Calu3 (cell line): ENCODE data around the gene C6orf163. TPM values are rescaled to one million over a fixed set of nuclear protein-coding genes. Genes with fewer than 3 reads are reported as not detected.

Experiments
- BruUV-seq: library from RNA; stranded (reverse); fragments of 400-500 nt; replicated peaks from 2 replicates; lab custom pipeline; 2021; lab: Mats Ljungman, UMichigan
- CTCF ChIA-PET: fragments of 300-600 bp; sonication (Branson Sonifier 250); formaldehyde crosslinking; loops from one replicate; lab custom pipeline; 2022; ENCODE audit warnings: antibody characterized with exemption; lab: Charles Lee
- DNase-seq: peaks from one replicate; pipeline ENCODE4 v3.0.0; 2022
- H3K27ac Mint-ChIP-seq: one replicate; pipeline ENCODE4 v1.8.0; 2022; ENCODE audit warnings: mixed read lengths; ENCODE audit not compliant: unreplicated experiment
- H3K27me3 Mint-ChIP-seq: one replicate; pipeline ENCODE4 v1.8.0; 2022; ENCODE audit warnings: mixed read lengths; ENCODE audit not compliant: unreplicated experiment
- H3K36me3 Mint-ChIP-seq: one replicate; pipeline ENCODE4 v1.8.0; 2022; ENCODE audit warnings: mild to moderate bottlenecking, moderate library complexity, mixed read lengths; ENCODE audit not compliant: insufficient read depth, unreplicated experiment
- H3K4me1 Mint-ChIP-seq: one replicate; pipeline ENCODE4 v1.8.0; 2022; ENCODE audit warnings: mild to moderate bottlenecking, low read depth, mixed read lengths; ENCODE audit not compliant: unreplicated experiment
- H3K4me3 Mint-ChIP-seq: one replicate; pipeline ENCODE4 v1.8.0; 2022; ENCODE audit warnings: mild to moderate bottlenecking, low read depth, moderate library complexity, mixed read lengths; ENCODE audit not compliant: unreplicated experiment
- H3K9me3 Mint-ChIP-seq: one replicate; pipeline ENCODE4 v1.8.0; 2022; ENCODE audit warnings: low read depth, mixed read lengths; ENCODE audit not compliant: unreplicated experiment
- intact Hi-C: fragments of 100-400 bp; cut with micrococcal nuclease; formaldehyde crosslinking; loops from one replicate; pipeline ENCODE4 v1.10.0; 2022; ENCODE audit not compliant: unreplicated experiment
- total RNA-seq: library from RNA; stranded (reverse); gene quantifications from 2 replicates; pipeline ENCODE4 v1.2.3, GENCODE V29; 2022
- TF ChIP-seq, protein P1 (sequence below): fragments of 200-600 bp; IDR thresholded peaks from one replicate; pipeline ENCODE4 v1.8.0; 2022; ENCODE audit warnings: antibody characterized with exemption; ENCODE audit not compliant: unreplicated experiment

The C6orf163 gene
- total RNA-seq, 1 experiment from 2014 or later, result 5.9 TPM

DNA sequence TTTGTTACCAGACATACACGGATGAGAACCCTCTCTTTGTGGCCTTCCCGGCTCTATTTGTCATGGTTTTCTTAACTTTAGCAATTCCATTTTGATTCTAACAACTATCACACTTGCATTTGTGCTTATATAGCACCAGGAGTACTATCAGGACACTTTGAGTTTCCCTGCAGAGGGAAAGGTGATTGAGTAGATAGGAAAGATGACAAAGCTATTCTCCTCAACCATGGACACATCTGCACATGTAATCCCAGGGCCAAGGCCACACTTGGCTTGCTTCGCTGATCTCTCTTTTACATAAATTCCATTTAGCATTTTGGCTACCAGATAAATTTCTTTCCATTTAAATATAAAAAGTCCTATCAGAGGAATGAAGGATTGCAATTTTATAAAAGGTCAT lies 39.8 kb downstream of the C6orf163 start:
- Mint-ChIP-seq H3K4me3 (no peak overlapping the region), H3K27ac (no peak overlapping the region), H3K4me1 (no peaks in the 10 kb centered on the region), H3K9me3 (no peaks in the 10 kb centered on the region), H3K36me3 (no peaks in the 10 kb centered on the region), H3K27me3 (no peaks in the 10 kb centered on the region)
- CTCF ChIA-PET, result no interaction called here
- TF ChIP-seq, protein P1, sequence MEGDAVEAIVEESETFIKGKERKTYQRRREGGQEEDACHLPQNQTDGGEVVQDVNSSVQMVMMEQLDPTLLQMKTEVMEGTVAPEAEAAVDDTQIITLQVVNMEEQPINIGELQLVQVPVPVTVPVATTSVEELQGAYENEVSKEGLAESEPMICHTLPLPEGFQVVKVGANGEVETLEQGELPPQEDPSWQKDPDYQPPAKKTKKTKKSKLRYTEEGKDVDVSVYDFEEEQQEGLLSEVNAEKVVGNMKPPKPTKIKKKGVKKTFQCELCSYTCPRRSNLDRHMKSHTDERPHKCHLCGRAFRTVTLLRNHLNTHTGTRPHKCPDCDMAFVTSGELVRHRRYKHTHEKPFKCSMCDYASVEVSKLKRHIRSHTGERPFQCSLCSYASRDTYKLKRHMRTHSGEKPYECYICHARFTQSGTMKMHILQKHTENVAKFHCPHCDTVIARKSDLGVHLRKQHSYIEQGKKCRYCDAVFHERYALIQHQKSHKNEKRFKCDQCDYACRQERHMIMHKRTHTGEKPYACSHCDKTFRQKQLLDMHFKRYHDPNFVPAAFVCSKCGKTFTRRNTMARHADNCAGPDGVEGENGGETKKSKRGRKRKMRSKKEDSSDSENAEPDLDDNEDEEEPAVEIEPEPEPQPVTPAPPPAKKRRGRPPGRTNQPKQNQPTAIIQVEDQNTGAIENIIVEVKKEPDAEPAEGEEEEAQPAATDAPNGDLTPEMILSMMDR, result no peak
- BruUV-seq, result no TSS peak
- no peak for DNase-seq
- intact Hi-C loops, result no loop called here

GRCh38 chr6:87391334-87391733 lies 46.7 kb downstream of the C6orf163 start:
- Mint-ChIP-seq H3K36me3 (no peaks in the 10 kb centered on the region), H3K9me3 (no peaks in the 10 kb centered on the region), H3K27me3 (no peaks in the 10 kb centered on the region), H3K4me1 (no peaks in the 10 kb centered on the region), H3K27ac (no peak overlapping the region), H3K4me3 (no peak overlapping the region)
- DNase-seq, result peak; percentile 22
- TF ChIP-seq, protein P1, result no peak
- CTCF ChIA-PET, result no interaction called here
- intact Hi-C loops, result loop anchor here (1.0 to 10.0 kb wide), 3 partner anchors 114 to 325 kb away; partner anchors contain the start of gene ORC3
- BruUV-seq, result no TSS peak

- no TSS peak for BruUV-seq
- no peaks in the 10 kb centered on the region for H3K4me1 Mint-ChIP-seq
- TF ChIP-seq, protein P1, result peak; percentile 55
- CTCF ChIA-PET, result interaction anchor here (0.6 to 1.0 kb wide), 4 partner anchors 9 to 551 kb away, joined by 3 read pairs; partner anchors contain the start of gene CFAP206
- no peak overlapping the region for H3K27ac Mint-ChIP-seq
- no peak overlapping the region for H3K4me3 Mint-ChIP-seq
- no peaks in the 10 kb centered on the region for H3K9me3 Mint-ChIP-seq
- no peaks in the 10 kb centered on the region for H3K36me3 Mint-ChIP-seq
- DNase-seq, result peak; percentile 38
- intact Hi-C loops, result loop anchor here (1.0 to 10.0 kb wide), 3 partner anchors 80 to 254 kb away; partner anchors contain the start of genes ORC3 and SLC35A1
- no peaks in the 10 kb centered on the region for H3K27me3 Mint-ChIP-seq
Measured at GRCh38 chr6:87393026-87393622, 48.5 kb downstream of the C6orf163 start.

GRCh38 chr6:87395431-87395830 lies 50.8 kb downstream of the C6orf163 start:
- Mint-ChIP-seq H3K27ac (no peak overlapping the region), H3K36me3 (no peaks in the 10 kb centered on the region), H3K4me3 (no peak overlapping the region), H3K4me1 (no peaks in the 10 kb centered on the region), H3K9me3 (no peaks in the 10 kb centered on the region), H3K27me3 (no peaks in the 10 kb centered on the region)
- intact Hi-C loops, result loop anchor here (10.0 kb wide), 1 partner anchor 199 kb away; the partner anchor contains the start of gene ORC3
- CTCF ChIA-PET, result no interaction called here
- no TSS peak for BruUV-seq
- TF ChIP-seq, protein P1, result no peak
- no peak for DNase-seq
